GM19025 (cell line): ENCODE results near the gene MAU2.

Source experiments
- ATAC-seq: cut with Tn5 transposase; IDR thresholded peaks from one replicate; pipeline ENCODE4 v1.9.1; 2021; ENCODE audit warnings: mild to moderate bottlenecking, low read depth, moderate library complexity; ENCODE audit not compliant: unreplicated experiment

Gene MAU2

GRCh38 chr19:19407633-19407930 is 87.0 kb downstream of the MAU2 start:
- ATAC-seq, result no peak
